Central memory CD4-positive, alpha-beta T cell (primary cell): ENCODE results near the gene PEAK1.
A peak's percentile ranks its signal among the peaks of the same experiment; 100 is the strongest.

ENCODE experiments used
- DNase-seq: peaks from one replicate; pipeline ENCODE4 v3.0.0; 2022

PEAK1 gene

DNA sequence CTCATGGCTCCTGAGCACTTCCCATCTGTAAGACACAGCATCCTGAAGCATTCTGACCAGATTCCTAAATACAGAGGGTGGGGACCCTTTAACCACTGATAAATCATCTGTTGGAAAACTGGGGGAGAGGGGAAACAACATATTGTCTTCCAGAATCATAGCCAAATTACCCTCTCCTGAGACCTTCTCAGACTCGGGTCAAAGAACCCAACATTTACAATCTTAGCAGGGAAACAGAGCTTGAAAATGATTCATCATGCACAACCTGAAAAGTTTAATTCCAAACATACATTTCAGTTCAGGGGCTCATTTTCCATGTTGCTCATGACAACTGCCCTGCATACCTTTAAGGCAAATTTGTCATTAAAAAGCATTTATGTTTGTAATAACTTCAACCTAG, 300.5 kb downstream of the PEAK1 start:
- no peak for DNase-seq

DNA sequence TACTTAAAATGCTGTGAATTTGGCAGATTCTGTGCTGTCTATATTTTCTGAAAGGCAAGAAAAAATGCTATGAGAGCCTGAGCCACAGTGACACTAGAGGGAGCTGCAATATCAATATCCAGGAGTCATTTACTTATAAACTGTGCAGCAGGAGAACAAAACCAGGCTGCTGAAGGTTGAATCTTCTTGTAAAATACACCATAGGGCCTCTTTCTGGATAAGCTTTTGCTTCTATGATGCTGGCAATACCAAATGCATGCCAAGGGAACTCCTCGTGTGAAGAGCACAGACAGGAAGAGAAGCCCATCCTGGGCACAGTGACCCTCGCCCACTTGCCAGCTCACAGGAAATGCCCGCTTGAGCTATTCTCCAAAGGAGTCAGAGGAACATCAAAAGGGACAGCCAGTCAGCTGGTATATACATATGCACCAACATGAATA, 301.0 kb downstream of the PEAK1 start:
- DNase-seq = peak; percentile 40

DNA sequence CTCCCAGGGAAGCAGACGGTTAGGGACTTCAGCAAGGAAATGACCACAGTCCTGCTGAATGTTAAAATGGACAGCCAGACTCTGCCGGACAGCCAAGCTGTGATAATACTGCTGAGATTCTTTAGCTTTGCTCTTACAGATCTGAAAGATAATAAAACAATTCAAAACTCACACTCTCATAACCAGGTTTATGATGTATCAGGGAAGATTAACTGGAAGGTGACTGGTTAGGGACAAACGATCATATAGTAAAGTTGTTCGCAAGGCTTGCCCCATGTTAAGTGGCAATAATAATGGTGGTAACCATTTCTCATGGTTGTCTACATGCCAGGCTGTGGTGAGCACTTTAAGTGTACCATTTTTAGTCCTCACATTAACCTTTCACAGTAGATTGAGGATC, 304.7 kb downstream of the PEAK1 start:
- DNase-seq = no peak

DNA sequence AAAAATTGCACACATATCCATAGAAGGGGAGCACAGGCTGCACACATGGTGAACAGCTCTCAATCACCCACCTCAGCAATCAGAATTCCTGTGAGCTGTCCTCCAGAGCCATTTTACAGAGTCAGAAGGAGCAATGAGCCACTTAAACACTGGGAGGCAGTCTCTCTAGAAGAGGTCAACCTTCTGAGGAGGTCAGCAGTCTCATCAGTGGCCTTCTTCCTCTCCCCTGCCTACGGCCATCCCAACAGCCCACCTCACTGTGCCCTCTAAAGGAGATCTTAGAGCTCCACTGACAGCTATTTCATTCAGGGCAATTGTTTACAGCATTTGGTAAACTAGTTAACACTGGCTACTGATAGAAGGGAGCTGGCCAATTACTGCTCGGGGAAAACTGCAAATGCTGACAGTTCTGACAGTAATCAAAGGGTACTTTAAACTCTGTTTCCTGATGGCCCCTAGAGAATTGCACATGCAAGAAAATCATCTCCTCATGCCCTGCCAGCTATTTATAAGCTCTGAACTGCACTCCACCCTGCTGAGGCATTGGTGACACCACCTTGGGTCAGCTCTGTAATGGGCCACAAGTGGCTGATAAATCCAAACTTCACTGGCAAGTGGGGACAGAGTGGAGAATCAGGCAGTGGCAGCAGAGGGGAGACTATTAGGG, 306.9 kb downstream of the PEAK1 start:
- no peak for DNase-seq

DNA sequence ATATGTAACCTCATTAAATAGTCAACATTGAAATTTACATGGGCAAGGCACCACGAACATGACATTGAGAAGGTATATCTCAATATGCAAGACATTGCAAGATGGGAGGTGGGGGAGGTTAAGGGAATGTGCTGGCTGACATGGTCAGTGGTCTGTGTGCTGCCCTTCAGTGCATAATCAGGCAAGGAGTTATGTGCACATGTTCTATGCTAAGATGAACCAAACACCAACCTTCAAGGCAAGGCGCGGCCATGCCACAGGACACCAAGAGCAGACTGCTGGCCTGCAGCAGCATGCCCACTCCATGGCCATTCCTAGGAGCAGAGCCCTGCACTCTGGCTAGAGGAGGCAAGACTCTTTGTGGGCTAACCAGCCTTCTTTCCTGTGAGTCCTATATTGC, 308.1 kb downstream of the PEAK1 start:
- DNase-seq = no peak

DNA sequence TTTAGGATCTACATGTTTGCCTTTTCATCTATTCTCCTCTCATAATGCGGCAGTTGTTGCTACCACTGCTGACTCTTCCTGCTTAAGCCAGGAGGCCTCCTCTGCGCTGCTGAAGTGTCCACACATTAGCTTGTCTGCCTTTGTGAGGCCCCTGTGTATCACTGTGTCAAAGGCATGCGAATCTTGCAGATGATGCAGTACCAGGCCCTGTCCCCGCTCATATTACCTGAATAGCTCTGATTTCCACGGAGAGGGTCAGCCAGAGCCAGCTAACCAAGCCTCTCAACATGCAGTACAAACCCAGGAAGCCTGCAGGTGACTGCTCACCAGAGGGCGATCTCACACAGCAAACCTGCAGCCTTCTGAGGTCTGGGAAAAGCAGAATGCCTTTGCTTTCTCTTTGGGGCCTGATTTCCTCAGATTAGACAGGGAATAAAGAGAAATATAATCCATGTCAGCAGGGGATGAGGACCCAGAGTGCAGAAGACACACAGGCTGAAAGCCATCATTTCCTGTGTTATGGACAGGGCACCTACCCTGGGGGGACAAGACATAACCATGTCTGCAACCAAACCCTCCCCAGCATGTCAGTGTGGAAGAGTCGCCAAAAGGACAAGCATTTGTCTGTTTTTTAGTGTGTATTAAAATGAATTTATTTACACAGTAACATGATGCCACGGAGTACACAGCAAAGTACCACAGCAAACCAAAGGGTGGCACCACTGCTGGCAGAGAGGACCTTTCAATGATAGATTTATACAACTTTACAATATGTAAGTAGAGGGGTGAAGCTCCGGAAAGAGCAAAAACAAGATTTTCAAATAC, 312.2 kb downstream of the PEAK1 start:
- DNase-seq = no peak

DNA sequence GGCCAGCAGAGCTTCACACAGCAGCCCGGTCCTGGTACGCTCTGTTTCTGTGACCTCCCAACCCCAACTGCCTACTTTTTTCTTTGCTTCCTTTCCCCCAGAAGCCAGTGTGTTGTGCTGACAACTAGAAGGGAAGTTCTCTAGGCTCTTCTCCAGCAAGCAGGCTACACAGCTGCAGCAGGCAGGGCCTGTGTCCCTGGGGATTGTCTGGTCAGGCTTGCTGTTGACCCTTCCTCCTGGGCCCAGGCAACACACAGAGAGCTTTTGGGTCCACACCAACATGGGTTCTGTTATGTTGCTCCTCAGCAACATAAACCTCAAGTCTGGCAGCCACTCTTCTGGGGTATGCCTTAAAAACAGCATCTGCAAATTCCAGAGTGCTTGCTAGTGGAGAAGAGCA, 312.8 kb downstream of the PEAK1 start:
- no peak for DNase-seq

DNA sequence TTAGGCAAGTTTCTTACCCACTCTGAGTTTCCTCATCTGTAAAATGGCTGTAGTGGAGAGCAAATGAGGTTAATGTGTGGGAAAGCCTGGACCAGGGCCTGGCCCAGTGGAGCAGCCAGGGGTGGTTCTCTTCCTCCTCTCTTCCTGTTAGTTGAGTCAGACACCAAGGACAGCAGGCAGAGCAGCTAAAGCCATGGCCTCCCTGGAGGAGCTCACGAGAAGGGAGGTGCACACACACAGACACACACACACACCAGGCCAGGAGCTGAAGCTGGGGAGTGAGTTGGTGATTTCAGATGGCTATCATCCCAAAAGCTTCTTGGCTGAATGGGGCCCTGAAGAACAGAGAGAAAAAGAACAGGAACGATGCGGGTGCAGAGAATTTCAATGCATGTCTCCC, 315.7 kb downstream of the PEAK1 start:
- DNase-seq = no peak

DNA sequence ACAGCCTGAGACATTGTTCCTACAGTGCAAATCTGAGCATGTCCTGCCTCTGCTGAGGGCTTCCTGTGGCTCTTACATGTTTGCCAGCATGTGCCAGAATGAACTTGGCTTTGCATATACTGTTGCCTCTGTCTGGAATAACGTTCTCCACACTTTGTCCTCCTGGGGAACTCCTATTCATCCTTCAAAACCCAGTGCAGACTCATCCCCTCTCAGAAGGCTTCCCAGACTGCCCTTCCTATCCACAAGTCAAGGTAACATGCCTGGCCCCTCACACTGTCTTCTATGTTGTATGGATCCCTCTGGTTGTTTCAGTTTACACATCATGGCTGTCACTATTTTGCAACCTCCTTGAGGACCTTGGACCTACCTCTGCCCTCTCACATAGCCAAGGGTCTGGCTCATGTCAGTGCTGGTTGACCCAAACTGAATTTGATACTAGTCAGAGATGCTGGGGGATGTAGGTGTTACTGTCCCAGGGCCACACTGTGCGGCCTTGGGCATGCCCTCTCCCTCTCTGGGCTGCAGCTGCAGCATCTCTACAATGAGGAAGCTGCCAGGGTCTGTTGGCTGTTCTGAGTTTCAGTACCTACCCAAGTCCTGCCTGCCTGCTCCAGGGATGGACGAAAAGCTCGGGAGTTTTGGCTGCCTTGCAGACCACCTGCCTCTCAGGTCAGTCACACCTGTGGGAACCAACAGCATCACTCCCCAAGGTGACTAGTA, 320.0 kb downstream of the PEAK1 start:
- DNase-seq = no peak

DNA sequence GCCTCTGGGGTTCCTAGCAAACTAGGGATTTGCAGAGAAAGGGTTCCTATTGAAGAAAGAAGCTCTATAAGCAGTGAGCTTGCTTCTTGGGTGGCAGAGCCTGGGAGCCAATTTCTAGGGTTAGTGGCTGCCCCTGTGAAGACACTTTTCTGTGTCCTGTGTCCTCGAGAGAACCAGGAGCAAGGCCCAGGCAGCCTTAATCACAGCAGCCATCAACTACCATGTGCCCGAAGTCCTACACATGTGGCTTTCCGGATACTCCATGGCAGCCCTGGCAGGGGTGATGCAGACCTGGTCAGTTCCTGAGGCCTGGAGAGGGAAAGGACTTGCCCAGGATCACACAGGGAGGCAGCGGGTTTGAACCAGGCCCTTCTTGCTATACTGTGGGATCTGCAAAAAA, 321.3 kb downstream of the PEAK1 start:
- no peak for DNase-seq

DNA sequence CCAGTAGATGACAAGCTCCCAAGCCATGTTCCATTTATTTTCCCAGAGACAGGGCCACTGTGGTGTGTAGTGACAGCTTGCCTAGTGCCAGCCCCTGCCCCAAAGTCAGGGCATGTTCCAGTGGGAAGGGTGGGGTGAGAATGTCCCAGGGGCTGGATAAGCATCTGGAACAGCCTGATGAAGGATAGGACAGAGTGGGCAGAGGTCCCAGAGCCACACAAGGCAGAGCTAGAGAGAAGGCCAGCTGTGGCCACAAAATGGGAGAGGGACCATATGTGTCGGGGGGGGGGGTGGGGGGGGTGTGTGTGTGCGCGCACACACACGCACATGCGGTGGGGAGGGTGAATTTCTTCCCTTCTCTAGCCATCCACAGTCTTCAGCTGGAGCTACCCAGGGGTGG, 322.0 kb downstream of the PEAK1 start:
- DNase-seq = no peak

DNA sequence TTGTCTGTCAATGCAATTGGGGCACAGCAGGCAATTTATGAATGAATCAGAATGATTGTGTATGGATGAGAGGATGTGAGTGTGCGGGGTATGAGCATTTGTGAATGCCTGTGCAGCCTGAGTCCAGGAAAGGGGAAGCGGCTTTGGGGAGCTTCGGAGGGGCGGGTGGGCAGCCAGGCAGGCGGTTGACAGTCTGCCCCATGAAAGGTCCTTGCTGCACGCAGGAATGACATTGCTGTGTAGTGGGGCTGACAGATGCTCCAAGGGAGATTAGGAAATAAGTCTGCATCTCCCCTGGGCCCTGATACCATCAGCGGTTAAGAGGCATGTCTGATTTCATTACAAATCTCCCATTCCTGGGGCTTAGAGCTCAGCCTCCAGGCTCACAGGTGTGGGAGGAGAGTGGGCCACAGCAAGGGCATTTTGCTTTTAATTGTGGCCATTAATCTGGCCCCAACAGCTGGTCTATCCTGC, 322.6 kb downstream of the PEAK1 start:
- DNase-seq = no peak

DNA sequence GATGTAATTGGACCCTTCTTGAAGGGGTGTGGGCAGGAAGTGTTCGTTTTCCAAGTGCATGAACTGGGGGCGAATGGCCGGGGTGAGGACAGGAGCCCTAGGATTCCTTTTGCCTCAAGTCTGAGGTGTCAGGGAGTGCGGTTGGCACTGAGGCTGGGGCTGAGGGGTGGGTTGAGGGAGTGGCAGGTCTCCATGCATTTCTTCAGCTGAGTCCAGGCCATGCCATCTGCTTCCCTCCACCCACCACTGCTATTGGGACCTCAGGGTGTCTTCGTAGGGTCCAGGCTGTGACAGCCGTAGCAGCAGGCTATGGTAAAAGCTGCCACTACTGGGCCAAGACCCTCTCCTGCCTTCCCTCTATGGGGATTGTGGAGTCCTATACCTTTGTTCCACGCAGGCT, 323.4 kb downstream of the PEAK1 start:
- no peak for DNase-seq

DNA sequence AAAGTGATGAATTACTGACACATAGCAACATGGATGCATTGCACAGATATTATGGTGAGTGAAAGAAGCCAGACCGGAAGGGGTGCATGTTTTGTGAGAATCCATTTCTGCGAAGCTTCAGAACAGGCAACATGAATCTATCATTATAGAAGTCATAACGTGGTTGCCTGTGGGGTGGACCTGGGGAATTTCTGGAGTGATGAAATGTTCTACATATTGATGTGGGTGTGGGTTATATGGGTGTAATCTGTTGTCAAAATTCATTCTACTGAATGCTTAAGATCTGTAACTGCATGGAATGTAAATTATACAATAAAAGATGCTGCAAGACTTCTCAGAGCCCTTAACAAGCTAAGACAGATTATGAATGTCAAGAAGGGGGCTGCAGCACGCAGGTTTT, 323.8 kb downstream of the PEAK1 start:
- no peak for DNase-seq

DNA sequence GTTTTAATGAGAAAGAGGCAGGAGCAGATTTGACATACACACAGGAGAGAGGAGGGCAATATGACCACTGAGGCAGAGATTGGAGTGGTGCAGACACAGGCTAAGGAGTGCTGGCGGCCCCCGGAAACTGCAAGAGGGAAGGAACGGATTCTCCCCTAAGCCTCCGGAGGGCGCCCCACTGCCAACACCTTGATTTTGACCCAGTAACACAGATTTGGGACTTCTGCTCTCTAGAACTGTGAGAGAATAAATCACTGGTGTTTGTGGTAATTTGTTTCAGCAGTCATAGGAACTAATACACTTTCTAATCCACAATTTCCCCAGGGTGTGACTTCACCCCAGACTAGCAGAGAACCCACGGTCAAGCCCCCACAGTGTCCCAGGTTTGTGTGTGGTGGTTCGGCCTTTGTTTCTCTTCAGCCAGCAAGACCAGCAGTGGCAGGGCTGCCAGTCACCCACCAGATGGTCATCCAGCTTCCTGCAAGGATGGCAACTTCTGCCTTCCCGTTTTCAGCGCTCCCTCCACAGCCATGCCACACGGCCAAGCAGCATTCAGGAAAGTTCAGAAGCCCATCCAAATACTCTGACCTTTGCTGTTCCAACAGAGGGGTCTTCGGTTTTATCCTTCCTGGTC, 325.4 kb downstream of the PEAK1 start:
- no peak for DNase-seq

DNA sequence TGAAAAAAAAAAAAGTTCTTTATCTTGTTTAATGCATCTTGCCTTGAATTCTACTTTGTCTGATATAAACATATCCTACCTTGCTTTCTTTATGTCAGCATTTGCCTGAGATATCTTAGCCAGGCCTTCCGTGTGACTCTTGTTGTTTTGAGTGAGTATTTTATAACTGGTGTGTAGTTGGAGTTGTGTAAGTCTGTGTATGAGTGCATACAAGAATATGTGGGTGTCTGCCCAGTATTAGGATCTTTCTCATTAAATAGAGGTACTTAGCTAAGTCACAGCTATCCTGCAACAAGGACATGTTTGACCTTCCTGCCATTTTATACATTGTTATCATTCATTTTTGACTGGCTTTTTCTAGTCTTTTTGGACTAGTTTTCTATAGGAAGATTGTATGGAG, 326.5 kb downstream of the PEAK1 start:
- no peak for DNase-seq

DNA sequence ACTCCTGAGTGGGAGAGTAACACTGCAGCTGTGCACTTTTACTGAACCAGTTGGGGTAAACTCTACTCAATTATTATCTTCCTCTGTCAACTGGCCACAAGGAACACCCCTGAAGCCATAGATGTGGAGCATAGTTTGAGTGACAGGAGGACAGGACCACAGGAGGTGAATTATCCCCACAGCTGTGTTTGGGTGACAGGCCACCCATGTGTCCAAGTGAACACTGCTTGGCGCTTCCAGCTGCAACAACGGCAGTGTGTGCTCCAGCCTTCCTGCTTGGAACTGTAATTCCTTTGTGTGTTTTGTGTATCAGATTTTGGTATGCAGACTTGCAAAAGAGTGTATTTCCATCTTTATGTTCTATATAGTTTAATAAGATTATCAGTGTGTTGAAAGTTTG, 328.8 kb downstream of the PEAK1 start:
- no peak for DNase-seq

DNA sequence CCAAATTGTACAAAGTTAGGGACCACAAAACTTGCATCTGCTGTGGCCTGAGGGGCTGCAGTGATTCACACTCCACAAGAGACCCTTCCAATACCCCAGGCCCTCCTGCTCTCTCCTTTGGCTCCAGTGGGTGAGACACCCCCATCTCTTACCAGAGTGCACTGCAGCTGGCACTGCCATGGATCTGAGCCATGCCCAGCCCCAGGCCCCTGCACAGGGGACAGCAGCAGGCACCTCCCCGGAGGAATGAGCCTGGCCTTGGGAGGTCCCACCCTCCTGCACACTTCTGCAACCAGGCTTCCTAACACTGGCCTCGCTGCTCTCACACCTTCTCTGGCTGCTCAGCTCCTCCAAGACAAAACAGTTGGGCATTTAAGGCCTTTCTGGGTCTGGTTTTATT, 332.7 kb downstream of the PEAK1 start:
- DNase-seq = no peak

DNA sequence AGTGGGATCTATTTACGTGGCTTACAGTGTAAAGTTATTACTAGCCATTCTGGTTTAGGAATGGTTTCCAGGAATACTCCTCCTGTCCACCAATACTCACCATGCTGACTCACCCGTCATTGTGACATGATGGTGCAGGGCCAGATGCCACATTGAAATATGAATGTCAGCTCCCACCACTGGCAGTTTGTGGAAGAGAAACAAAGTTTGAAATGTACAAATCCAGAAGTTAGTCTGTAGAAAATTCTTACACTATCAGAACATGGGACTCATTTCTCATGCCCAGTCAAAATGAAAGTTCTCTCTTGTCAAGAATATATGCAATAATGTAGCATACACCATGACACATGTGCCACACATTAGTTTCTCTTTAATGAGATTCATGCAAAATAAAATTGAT, 334.6 kb downstream of the PEAK1 start:
- no peak for DNase-seq

DNA sequence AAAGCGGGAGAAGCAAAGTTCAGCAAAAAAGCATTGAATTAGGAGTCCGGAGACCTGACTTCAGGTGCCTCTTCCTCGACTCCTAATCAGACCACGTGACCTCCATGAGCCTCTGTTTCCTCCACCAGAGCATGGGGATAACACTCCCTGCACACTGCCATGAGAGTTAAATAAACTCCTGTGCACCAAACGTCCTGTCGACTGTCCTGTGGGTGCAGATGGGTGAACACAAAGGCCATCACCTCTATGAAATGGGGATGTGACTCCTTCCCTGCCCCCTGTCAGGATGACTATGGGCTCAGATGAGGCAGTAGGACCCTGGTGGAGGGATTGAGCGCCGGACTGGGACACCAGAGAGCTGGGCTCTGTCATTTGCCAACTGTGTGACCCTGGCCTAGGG, 335.5 kb downstream of the PEAK1 start:
- DNase-seq = no peak

DNA sequence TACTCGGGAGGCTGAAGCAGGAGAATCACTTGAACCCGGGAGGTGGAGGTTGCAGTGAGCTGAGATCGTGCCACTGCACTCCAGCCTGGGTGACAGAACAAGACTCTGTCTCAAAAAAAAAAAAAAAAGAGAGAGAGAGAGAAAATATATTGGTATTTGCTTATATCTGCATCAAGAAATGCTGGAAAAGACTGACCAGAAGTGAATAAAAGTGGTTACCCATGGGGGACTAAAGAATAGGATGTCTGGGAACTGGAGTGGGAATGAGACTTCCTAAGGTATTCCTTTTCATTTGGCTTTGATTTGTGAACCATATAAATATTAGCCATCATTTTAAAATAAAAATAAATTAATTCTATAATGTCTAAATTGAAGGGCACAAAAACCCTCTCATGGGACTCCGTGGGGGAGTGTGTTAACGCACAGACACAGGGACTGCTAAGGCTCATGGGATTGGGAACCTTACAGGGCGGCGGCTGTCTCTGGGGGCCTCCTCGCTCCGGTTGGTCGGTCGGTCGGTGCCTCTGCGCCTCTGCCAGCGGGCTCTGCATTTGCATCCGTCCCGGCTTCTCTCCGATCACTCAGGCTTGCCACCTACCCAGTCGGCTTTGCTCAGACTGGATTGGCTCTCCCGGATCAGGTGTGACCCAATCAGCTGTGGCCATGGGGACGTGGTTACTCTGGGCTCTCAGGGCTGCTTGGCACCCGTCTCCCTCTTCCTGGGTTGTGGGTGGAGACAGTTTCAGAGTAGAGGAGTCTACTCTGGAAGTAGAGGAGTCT, 336.3 kb downstream of the PEAK1 start:
- DNase-seq = peak; percentile 53

DNA sequence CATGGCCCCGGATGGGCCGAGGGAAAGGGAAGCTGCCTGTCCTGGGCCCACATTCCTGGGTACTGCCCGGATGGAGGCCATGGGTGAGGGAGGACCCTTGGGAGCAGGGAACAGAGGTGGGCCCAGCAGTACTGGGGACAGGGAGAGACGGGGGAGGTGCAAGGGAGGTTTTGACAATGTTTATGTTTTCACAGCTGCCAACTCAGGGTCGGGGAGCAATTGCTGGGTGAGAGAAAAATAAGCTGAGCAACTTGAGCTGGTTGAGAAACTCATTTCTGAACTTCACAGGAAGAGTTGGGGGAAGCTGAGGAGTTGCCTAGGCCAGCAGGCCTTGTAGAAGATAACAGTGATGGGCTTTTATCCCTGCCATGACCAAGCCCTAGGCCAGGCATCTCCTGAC, 337.9 kb downstream of the PEAK1 start:
- DNase-seq = no peak
